Trophoblast cell (in vitro differentiated cells and primary cell): ENCODE results near the gene PPP2R5D.

Experiments
- DNase-seq, 2 donors: peaks; one replicate each; pipeline ENCODE4 v3.0.0-alpha.2; 2016
- H2AFZ ChIP-seq: 2 replicates; pipeline ENCODE4 v1.6.1; 2013; ENCODE audit warnings: low read length, moderate library complexity, mild to moderate bottlenecking; ENCODE audit not compliant: insufficient read depth, poor library complexity
- H2AK5ac ChIP-seq: 2 replicates; pipeline ENCODE4 v1.6.1; 2013; ENCODE audit warnings: mild to moderate bottlenecking, low read length
- H2BK120ac ChIP-seq: 2 replicates; pipeline ENCODE4 v1.6.1; 2013; ENCODE audit warnings: low read length, mild to moderate bottlenecking, moderate library complexity; ENCODE audit not compliant: insufficient read depth, poor library complexity
- H2BK12ac ChIP-seq: 2 replicates; pipeline ENCODE4 v1.6.1; 2013; ENCODE audit warnings: mild to moderate bottlenecking, low read length, moderate library complexity
- H2BK5ac ChIP-seq: 2 replicates; pipeline ENCODE4 v1.6.1; 2013; ENCODE audit warnings: low read length, low read depth, moderate library complexity, mild to moderate bottlenecking; ENCODE audit not compliant: poor library complexity
- H3K14ac ChIP-seq: 2 replicates; pipeline ENCODE4 v1.6.1; 2013; ENCODE audit warnings: mild to moderate bottlenecking, low read length
- H3K18ac ChIP-seq: 2 replicates; pipeline ENCODE4 v1.6.1; 2013; ENCODE audit warnings: mild to moderate bottlenecking, low read length
- H3K23ac ChIP-seq: 2 replicates; pipeline ENCODE4 v1.6.1; 2013; ENCODE audit warnings: low read length
- H3K27ac ChIP-seq: 2 replicates; pipeline ENCODE4 v1.5.1; 2013; ENCODE audit warnings: low read depth, mild to moderate bottlenecking, inconsistent platforms, low read length, moderate library complexity
- H3K27me3 ChIP-seq: 2 replicates; pipeline ENCODE4 v1.6.1; 2013; ENCODE audit warnings: inconsistent platforms, mild to moderate bottlenecking, low read length, moderate library complexity; ENCODE audit not compliant: insufficient read depth
- H3K36me3 ChIP-seq, 2 experiments: 1 replicate in 1 of 2; 2 replicates in 1 of 2; pipeline ENCODE4 v1.6.1; 2013; ENCODE audit warnings: low read length in 2 of 2, mild to moderate bottlenecking in 2 of 2, moderate library complexity in 1 of 2; ENCODE audit not compliant: insufficient read depth in 2 of 2, control insufficient read depth in 1 of 2
- H3K4ac ChIP-seq: 2 replicates; pipeline ENCODE4 v1.6.1; 2013; ENCODE audit warnings: low read depth, mild to moderate bottlenecking, low read length, moderate library complexity
- H3K4me1 ChIP-seq, 2 experiments: 1 replicate in 1 of 2; 2 replicates in 1 of 2; pipeline ENCODE4 v1.6.1; 2013; ENCODE audit warnings: low read length in 2 of 2, mild to moderate bottlenecking in 2 of 2, moderate library complexity in 1 of 2; ENCODE audit not compliant: insufficient read depth in 2 of 2, control insufficient read depth in 1 of 2
- H3K4me2 ChIP-seq: 2 replicates; pipeline ENCODE4 v1.6.1; 2013; ENCODE audit warnings: inconsistent platforms, mild to moderate bottlenecking, low read length, moderate library complexity
- H3K4me3 ChIP-seq: 2 replicates; pipeline ENCODE4 v1.5.1; 2013; ENCODE audit warnings: mild to moderate bottlenecking, low read depth, low read length, inconsistent platforms
- H3K79me1 ChIP-seq: one replicate; pipeline ENCODE4 v1.6.1; 2013; ENCODE audit warnings: low read length
- H3K79me2 ChIP-seq: 2 replicates; pipeline ENCODE4 v1.6.1; 2013; ENCODE audit warnings: low read length, mild to moderate bottlenecking; ENCODE audit not compliant: control insufficient read depth, insufficient read depth, poor library complexity
- H3K9ac ChIP-seq: 2 replicates; pipeline ENCODE4 v1.6.1; 2013; ENCODE audit warnings: mild to moderate bottlenecking, low read length
- H3K9me3 ChIP-seq: 2 replicates; pipeline ENCODE4 v1.6.1; 2013; ENCODE audit warnings: low read depth, mild to moderate bottlenecking, control low read depth, inconsistent platforms, low read length; ENCODE audit not compliant: insufficient read depth
- H4K12ac ChIP-seq: 2 replicates; pipeline ENCODE4 v1.6.1; 2013; ENCODE audit warnings: low read depth, mild to moderate bottlenecking, low read length, moderate library complexity
- H4K8ac ChIP-seq: 2 replicates; pipeline ENCODE4 v1.6.1; 2013; ENCODE audit warnings: low read depth, mild to moderate bottlenecking, low read length, moderate library complexity
- H4K91ac ChIP-seq: one replicate; pipeline ENCODE4 v1.6.1; 2013; ENCODE audit warnings: low read depth, mild to moderate bottlenecking, low read length, moderate library complexity
- WGBS: extraction: QIAGEN DNeasy Blood & Tissue Kit; methylation state at CpG from one replicate; pipeline ENCODE4 v1.1.7; 2013; ENCODE audit warnings: missing lambda C conversion rate; ENCODE audit not compliant: insufficient read length, insufficient coverage; ENCODE audit errors: extremely low coverage; 5-methylcytosine and 5-hydroxymethylcytosine counted together

PPP2R5D gene

DNA sequence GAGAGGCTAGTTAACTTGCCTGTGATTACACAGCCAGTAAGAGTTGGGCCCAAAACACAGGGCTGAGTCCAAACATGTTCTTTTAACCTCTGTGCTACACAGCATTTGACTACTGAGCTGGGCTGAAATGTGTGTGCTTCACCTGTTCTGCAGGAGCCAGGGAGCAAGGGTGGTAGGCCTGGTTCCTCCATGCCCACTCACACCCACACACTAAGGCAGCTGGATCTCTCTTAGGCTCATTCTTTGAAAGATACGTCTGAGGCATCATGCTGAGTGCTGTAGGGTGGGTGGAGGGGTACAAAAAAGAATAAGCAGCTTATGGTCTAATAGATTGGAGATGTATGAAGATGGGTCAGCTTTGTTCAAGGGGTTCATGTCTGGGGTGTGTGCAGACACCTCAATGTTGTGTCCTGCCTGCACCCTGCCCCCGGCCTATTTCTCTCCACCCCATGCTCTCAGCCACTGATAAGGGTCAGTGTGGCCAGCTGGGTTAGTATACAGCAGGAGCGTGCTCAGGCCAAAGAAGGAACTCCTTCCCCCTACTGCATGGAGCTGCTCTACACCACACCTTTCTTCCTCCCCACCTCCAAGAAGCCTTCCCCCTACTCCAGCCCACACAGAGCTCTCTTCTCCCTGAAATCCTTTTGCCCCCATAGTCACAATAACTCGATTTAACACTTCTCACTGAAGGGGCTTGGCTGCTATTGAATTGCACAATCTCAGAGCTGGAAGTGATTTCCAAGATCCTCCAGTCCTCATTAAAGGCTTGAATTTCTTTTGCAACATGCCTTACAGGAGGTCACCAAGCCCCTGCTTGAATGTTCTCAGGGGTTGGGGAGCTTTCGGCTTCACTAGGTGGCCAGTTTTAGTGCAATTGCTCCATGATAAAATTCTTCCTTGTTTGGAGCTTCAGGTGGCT lies 3.4 kb downstream of the PPP2R5D start:
- H3K18ac ChIP-seq = no peak overlapping the region
- H3K4me2 ChIP-seq = no peak overlapping the region

DNA sequence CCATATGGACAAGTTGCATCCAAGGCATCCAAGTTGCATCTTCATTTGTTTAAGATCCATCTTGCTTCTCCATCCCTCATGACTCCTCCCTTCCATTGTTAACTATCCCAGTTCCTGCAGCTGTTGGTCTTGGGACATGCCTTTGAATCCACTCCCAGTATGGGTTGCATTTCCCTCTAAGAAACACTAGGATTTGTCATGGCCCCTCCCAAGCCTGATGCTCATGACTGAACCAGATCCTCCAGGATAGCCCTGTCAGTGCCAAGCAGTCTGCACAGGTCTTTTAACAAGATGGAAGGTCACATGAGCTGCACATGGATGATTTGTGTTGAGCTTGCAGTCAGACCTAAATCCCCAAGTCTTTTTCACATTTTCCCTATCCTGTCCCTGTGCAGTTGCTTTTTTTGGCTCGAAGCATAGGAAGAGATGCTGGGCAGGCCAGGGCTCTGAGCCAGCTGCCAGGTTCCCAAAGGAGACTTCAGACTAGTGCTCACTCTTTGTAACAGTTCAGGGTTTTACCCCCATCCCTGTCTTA lies 4.2 kb downstream of the PPP2R5D start:
- peaks cover 5% of the 10 kb centered on the region for H3K79me2 ChIP-seq
- no peak overlapping the region for H3K14ac ChIP-seq
- no peak overlapping the region for H4K91ac ChIP-seq
- DNase-seq = no peak
- H3K4me2 ChIP-seq = no peak overlapping the region
- peaks cover 7% of the 10 kb centered on the region for H3K79me1 ChIP-seq
- no peak overlapping the region for H3K23ac ChIP-seq
- H3K4me3 ChIP-seq = no peak overlapping the region
- H3K9ac ChIP-seq = no peak overlapping the region
- H2BK12ac ChIP-seq = no peak overlapping the region
- H3K27ac ChIP-seq = no peak overlapping the region
- H3K18ac ChIP-seq = no peak overlapping the region
- H4K8ac ChIP-seq = no peak overlapping the region
- H3K4me1 ChIP-seq = peaks cover 5 to 8% of the 10 kb centered on the region in 2 experiments
- H3K9me3 ChIP-seq = peaks cover 2% of the 10 kb centered on the region
- no peak overlapping the region for H2AK5ac ChIP-seq
- H2BK120ac ChIP-seq = no peak overlapping the region
- peaks cover 9 to 17% of the 10 kb centered on the region in 2 experiments for H3K36me3 ChIP-seq
- H4K12ac ChIP-seq = no peak overlapping the region
- no CpG with 5 or more reads among the region's 1 CpG for WGBS
- no peak overlapping the region for H2AFZ ChIP-seq
- no peak overlapping the region for H3K4ac ChIP-seq
- H3K27me3 ChIP-seq = no peaks in the 10 kb centered on the region
- H2BK5ac ChIP-seq = no peak overlapping the region

More for the DNA sequence above, 3.4 kb downstream of the PPP2R5D start:
- H3K79me1 ChIP-seq = peaks cover 7% of the 10 kb centered on the region
- peaks cover 5 to 8% of the 10 kb centered on the region in 2 experiments for H3K4me1 ChIP-seq
- no peak overlapping the region for H4K8ac ChIP-seq
- no peak overlapping the region for H3K9ac ChIP-seq
- no peak overlapping the region for H3K4me3 ChIP-seq
- H2BK5ac ChIP-seq = no peak overlapping the region
- H3K27me3 ChIP-seq = no peaks in the 10 kb centered on the region
- peaks cover 9 to 17% of the 10 kb centered on the region in 2 experiments for H3K36me3 ChIP-seq
- H2AK5ac ChIP-seq = no peak overlapping the region
- no peak overlapping the region for H3K23ac ChIP-seq
- H2BK12ac ChIP-seq = no peak overlapping the region
- H3K9me3 ChIP-seq = peaks cover 2% of the 10 kb centered on the region
- no peak overlapping the region for H3K27ac ChIP-seq
- no peak overlapping the region for H4K12ac ChIP-seq
- no peak overlapping the region for H3K4ac ChIP-seq
- peaks cover 5% of the 10 kb centered on the region for H3K79me2 ChIP-seq
- H4K91ac ChIP-seq = no peak overlapping the region
- no peak overlapping the region for H2AFZ ChIP-seq
- DNase-seq = no peak
- WGBS = no CpG with 5 or more reads among the region's 5 CpGs
- no peak overlapping the region for H3K14ac ChIP-seq
- H2BK120ac ChIP-seq = no peak overlapping the region

DNA sequence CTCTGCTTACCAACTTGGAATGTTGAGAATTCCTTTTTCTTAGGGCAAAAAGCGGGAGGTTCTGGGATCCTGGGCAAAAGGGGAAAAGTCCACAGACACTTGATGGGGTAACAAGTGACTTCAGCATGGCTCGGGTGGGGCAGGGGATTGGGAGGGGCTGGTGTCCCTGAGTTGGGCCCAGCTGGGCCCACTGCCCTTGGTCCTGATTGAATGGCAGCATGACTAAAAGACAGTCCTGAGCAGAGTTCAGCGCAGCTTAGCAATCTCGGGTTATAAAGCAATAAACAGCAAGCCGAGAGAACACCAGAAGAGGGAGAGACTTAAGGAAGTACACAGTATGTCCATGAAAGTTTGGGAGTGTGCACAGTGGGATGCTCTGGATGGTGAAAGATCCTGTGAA lies 5.6 kb downstream of the PPP2R5D start:
- Histone ChIP-seq H2BK5ac (no peak overlapping the region), H3K79me1 (no peaks in the 10 kb centered on the region), H3K36me3 (peaks cover 9 to 17% of the 10 kb centered on the region in 2 experiments), H3K4me1 (peaks cover 3 to 5% of the 10 kb centered on the region in 2 experiments), H3K4ac (no peak overlapping the region), H3K23ac (no peak overlapping the region), H3K27me3 (no peaks in the 10 kb centered on the region), H2AK5ac (no peak overlapping the region), H3K9me3 (peaks cover 2% of the 10 kb centered on the region), H3K18ac (no peak overlapping the region), H4K91ac (no peak overlapping the region), H4K12ac (no peak overlapping the region), H2BK12ac (no peak overlapping the region), H3K79me2 (no peaks in the 10 kb centered on the region), H3K14ac (no peak overlapping the region), H2AFZ (no peak overlapping the region), H2BK120ac (no peak overlapping the region), H3K9ac (no peak overlapping the region), H3K4me3 (no peak overlapping the region), H3K4me2 (no peak overlapping the region), H4K8ac (no peak overlapping the region), H3K27ac (no peak overlapping the region)
- no peak for DNase-seq
- no CpG with 5 or more reads among the region's 5 CpGs for WGBS

DNA sequence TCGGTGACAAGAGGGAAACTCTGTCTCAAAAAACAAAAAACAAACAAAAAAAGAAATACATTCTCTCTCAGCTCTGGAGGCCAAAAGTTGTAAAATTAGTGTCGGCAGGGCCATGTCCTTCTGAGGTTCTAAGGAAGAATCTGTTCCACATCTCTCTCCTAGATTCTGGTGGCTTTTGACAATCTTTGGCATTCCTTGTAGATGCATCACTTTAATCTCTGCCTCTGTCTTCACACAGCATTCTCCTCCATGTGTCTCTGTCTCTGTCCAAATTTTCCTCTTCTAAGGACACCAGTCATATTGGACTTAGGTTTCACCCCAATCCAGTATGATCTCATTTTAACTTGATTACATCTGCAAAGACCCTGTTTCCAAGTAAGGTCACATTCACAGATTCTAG lies 9.1 kb downstream of the PPP2R5D start:
- Histone ChIP-seq H3K9ac (no peak overlapping the region), H3K4ac (no peak overlapping the region), H3K4me2 (no peak overlapping the region), H4K91ac (no peak overlapping the region), H2BK5ac (no peak overlapping the region), H3K27me3 (no peaks in the 10 kb centered on the region), H2BK12ac (no peak overlapping the region), H3K36me3 (peaks cover 10 to 17% of the 10 kb centered on the region in 2 experiments), H3K23ac (no peak overlapping the region), H3K79me2 (no peaks in the 10 kb centered on the region), H3K4me3 (no peak overlapping the region), H3K79me1 (no peaks in the 10 kb centered on the region), H3K4me1 (no peaks in the 10 kb centered on the region), H3K18ac (no peak overlapping the region), H4K12ac (no peak overlapping the region), H4K8ac (no peak overlapping the region), H3K27ac (no peak overlapping the region), H3K14ac (no peak overlapping the region), H2AK5ac (no peak overlapping the region), H2AFZ (no peak overlapping the region), H2BK120ac (no peak overlapping the region), H3K9me3 (peaks cover 2% of the 10 kb centered on the region)
- no peak for DNase-seq
- no CpG with 5 or more reads among the region's 2 CpGs for WGBS
